ENCODE results near the gene TH. TPM values are rescaled to one million over a fixed set of nuclear protein-coding genes. Genes with fewer than 3 reads are reported as not detected.
"Not testable (repeated sequence)": the region's sequence is repeated elsewhere in the genome, so short reads cannot be mapped to it uniquely, and the experiment has no call there.

Gene TH
- total and polyA plus RNA-seq, 9 of the 15 experiments (the other 6 are each of a cell fraction or from before 2014, with no cell fraction given), result not detected

- 5% methylated on average over 11 of the region's 16 CpGs for WGBS (ENCODE audit: insufficient coverage, low coverage, missing lambda C conversion rate)
- not testable (repeated sequence) for BruUV-seq (replicated peaks); H4K20me1 ChIP-seq (replicated peaks; ENCODE audit: control insufficient read depth, insufficient read depth, low read length)
These were observed 6.6 kb upstream of the TH start for GRCh38 chr11:2178055-2178773.

DNA sequence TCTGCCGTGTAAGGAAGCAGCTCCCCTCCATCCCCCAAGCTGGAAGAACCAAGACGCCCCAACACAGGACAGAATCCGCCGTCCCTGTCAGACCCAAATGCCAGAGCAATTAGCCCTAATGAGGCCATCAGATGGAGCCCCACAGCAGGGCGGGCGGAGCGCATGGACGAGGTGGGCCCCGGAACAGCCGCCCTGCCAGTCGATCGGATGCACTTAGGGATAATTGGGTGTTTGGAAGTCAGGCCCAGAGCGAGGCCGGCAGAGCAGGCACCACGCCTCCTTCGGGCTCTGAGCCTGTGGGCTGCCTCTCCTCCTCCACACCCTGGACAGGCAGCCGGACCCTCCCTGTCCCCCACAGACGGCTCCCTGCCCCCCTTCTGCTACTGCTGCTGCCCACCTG, 5.5 kb upstream of the TH start:
- H3K4me1 ChIP-seq (replicated peaks in 1 of 2; ENCODE audit: control insufficient read depth in 2 of 2, insufficient read depth in 2 of 2, low read length in 2 of 2), result peaks cover 0 to 8% of the 10 kb centered on the region in 2 experiments; a peak in 2 of 5 replicates
- no peaks in the 10 kb centered on the region for H3K79me2 ChIP-seq (ENCODE audit: control insufficient read depth, insufficient read depth, low read length)
- WGBS (ENCODE audit: insufficient coverage, low coverage, missing lambda C conversion rate), result 3% methylated on average over 11 of the region's 18 CpGs
- CTCF ChIA-PET (ENCODE audit: low intra/inter-chr PET ratio), result no interaction called here
- no peaks in the 10 kb centered on the region; the same call in 1 of the 2 replicates for H3K9me3 ChIP-seq (replicated peaks; ENCODE audit: control insufficient read depth, insufficient read depth, low read depth, low read length)
- H3K9ac ChIP-seq (ENCODE audit: insufficient read depth in 1 of 2, low read depth in 2 of 2, low read length in 2 of 2), result no peak overlapping the region
- no peak overlapping the region for H3K27ac ChIP-seq (ENCODE audit: extremely low read depth, low read depth, low read length)
- DNase-seq (ENCODE audit: extremely low read depth in 1 of 4, low spot score in 3 of 4), result no peak
- peaks cover 12 to 58% of the 10 kb centered on the region in 2 experiments; a peak in 4 of 5 replicates for H3K27me3 ChIP-seq (ENCODE audit: control insufficient read depth in 2 of 2, insufficient read depth in 2 of 2, low read length in 2 of 2)
- no TSS peak for BruUV-seq (replicated peaks)
- intact Hi-C loops (cut with micrococcal nuclease), result no loop called here
- no peaks in the 10 kb centered on the region; the same call in none of the 2 replicates for H4K20me1 ChIP-seq (replicated peaks; ENCODE audit: control insufficient read depth, insufficient read depth, low read length)
- no peak for ATAC-seq
- H3K4me2 ChIP-seq (ENCODE audit: insufficient read depth, low read length), result no peak overlapping the region
- in situ Hi-C loops (cut with MboI), result no loop called here
- H3K9me1 ChIP-seq (ENCODE audit: control insufficient read depth, insufficient read depth, low read length), result no peaks in the 10 kb centered on the region
- H3K4me3 ChIP-seq, result no peak overlapping the region
- no peak for FAIRE-seq
- POLR2A ChIA-PET, result no interaction called here
- no peak overlapping the region for H2AFZ ChIP-seq (ENCODE audit: low read depth, low read length)
- no peaks in the 10 kb centered on the region for H3K36me3 ChIP-seq (ENCODE audit: control insufficient read depth, insufficient read depth, low read length)
- no peak for TF ChIP-seq TAF7 (tag; IDR thresholded peaks at IDR 0.05)
- no peak for TF ChIP-seq MCM5 (IDR thresholded peaks at IDR 0.05; ENCODE audit: low read depth)
- no peak for TF ChIP-seq SMARCE1 (IDR thresholded peaks at IDR 0.05)
- no peak for TF ChIP-seq MITF (IDR thresholded peaks at IDR 0.05)
- TF ChIP-seq HOXB6 (CRISPR knock-in tag; IDR thresholded peaks at IDR 0.05; ENCODE audit: borderline replicate concordance), result no peak
- TF ChIP-seq, protein P1, sequence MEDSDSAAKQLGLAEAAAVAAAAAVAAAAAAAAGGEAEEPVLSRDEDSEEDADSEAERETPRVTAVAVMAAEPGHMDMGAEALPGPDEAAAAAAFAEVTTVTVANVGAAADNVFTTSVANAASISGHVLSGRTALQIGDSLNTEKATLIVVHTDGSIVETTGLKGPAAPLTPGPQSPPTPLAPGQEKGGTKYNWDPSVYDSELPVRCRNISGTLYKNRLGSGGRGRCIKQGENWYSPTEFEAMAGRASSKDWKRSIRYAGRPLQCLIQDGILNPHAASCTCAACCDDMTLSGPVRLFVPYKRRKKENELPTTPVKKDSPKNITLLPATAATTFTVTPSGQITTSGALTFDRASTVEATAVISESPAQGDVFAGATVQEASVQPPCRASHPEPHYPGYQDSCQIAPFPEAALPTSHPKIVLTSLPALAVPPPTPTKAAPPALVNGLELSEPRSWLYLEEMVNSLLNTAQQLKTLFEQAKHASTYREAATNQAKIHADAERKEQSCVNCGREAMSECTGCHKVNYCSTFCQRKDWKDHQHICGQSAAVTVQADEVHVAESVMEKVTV (CRISPR knock-in tag; IDR thresholded peaks at IDR 0.05), result no peak
- TF ChIP-seq PHB (CRISPR knock-in tag; IDR thresholded peaks at IDR 0.05), result no peak
- TF ChIP-seq TRIM28 (IDR thresholded peaks at IDR 0.05), result no peak
- TF ChIP-seq XRCC4 (IDR thresholded peaks at IDR 0.05; ENCODE audit: extremely low read depth, insufficient read depth, insufficient read length), result no peak
- TF ChIP-seq, protein P2, sequence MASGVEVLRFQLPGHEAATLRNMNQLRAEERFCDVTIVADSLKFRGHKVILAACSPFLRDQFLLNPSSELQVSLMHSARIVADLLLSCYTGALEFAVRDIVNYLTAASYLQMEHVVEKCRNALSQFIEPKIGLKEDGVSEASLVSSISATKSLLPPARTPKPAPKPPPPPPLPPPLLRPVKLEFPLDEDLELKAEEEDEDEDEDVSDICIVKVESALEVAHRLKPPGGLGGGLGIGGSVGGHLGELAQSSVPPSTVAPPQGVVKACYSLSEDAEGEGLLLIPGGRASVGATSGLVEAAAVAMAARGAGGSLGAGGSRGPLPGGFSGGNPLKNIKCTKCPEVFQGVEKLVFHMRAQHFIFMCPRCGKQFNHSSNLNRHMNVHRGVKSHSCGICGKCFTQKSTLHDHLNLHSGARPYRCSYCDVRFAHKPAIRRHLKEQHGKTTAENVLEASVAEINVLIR (CRISPR knock-in tag; IDR thresholded peaks at IDR 0.05), result no peak

More at GRCh38 chr11:2178055-2178773, 6.6 kb upstream of the TH start:
- H2AFZ ChIP-seq (ENCODE audit: low read depth, low read length); ATAC-seq; H3K9me1 ChIP-seq (ENCODE audit: control insufficient read depth, insufficient read depth, low read length); in situ Hi-C loops (cut with MboI); H3K9ac ChIP-seq (ENCODE audit: insufficient read depth in 1 of 2, low read depth in 2 of 2, low read length in 2 of 2); H3K79me2 ChIP-seq (ENCODE audit: control insufficient read depth, insufficient read depth, low read length); H3K36me3 ChIP-seq (ENCODE audit: control insufficient read depth, insufficient read depth, low read length); H3K27ac ChIP-seq (ENCODE audit: extremely low read depth, low read depth, low read length); H3K4me1 ChIP-seq (replicated peaks in 1 of 2; ENCODE audit: control insufficient read depth in 2 of 2, insufficient read depth in 2 of 2, low read length in 2 of 2); H3K4me2 ChIP-seq (ENCODE audit: insufficient read depth, low read length); H3K4me3 ChIP-seq; CTCF ChIA-PET (ENCODE audit: low intra/inter-chr PET ratio); intact Hi-C loops (cut with micrococcal nuclease); H3K9me3 ChIP-seq (replicated peaks; ENCODE audit: control insufficient read depth, insufficient read depth, low read depth, low read length); DNase-seq (ENCODE audit: extremely low read depth in 1 of 4, low spot score in 3 of 4); FAIRE-seq: not testable (repeated sequence)
- POLR2A ChIA-PET, result interaction anchor here (0.5 to 0.7 kb wide), 2 partner anchors 233 to 472 kb away, joined by 3 read pairs; no protein-coding TSS in a partner anchor
- H3K27me3 ChIP-seq (ENCODE audit: control insufficient read depth in 2 of 2, insufficient read depth in 2 of 2, low read length in 2 of 2), result peaks cover 15 to 60% of the 10 kb centered on the region in 2 experiments; a peak in 4 of 5 replicates

Measured in K562 (cell line).